HG02798 (cell line): ENCODE data around the gene PPFIA1.
"Not testable (repeated sequence)": the region's sequence is repeated elsewhere in the genome, so short reads cannot be mapped to it uniquely, and the experiment has no call there.

Experiments used
- ATAC-seq: cut with Tn5 transposase; IDR thresholded peaks from one replicate; pipeline ENCODE4 v1.9.1; 2021; ENCODE audit warnings: mild to moderate bottlenecking; ENCODE audit not compliant: unreplicated experiment, poor library complexity

Gene PPFIA1

DNA sequence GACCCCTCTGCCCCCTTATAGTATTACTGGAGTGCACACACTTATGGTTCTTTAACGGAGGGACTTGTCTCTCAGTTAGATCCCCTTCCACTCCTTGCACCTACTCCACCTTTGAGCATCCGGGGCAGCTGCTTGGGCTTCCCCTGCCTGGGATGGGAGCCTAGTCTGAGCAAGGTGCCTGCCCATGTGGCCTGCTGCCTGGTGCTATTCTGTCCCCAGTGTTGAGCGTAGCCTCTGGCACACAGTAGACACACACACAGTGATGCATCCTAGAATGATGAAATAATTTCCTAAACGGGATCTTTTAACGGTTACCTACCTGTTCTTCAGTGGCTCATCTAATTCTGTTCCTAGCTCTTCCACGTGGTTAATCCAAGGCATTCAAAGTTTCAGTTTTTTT lies 22.4 kb downstream of the PPFIA1 start:
- no peak for ATAC-seq

- ATAC-seq, result not testable (repeated sequence)
These were observed 24.7 kb downstream of the PPFIA1 start for GRCh38 chr11:70295166-70295565.

DNA sequence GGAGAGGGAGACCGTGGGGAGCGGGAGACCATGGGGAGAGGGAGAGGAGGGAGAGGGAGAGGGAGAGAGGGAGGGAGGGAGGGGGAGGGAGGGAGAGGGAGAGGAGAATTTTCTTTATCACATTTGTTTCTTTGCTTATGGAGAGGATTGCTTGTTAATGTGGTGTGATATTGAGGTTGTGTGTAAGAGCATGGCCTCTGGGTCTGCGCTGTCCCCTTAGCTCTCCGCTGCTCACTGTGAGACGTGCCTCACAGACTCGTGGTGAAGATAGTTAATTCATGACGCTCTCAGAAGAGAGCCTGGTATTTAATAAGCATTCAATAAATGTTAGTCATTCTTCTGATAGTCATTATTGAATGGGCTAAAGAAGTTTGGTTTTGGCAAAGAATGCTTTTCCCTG lies 26.2 kb downstream of the PPFIA1 start:
- no peak for ATAC-seq

DNA sequence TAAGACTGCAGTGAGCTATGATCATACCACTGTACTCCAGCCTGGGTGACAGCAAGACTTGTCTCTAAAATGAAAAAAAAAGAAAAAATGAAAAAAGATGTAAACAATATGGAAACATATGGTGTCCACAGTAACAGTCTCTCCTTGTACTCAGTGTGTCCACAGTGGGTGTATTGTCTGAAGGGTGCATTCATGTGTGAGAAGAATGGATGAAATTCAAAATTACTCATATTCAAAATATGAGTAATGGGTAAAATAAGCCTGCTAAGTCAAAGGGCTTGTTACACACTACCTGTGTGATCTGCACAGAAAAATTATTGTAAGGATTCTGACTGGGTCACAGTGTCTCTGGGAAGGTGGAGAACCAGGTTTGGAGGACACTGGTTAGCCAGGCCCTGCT lies 26.9 kb downstream of the PPFIA1 start:
- ATAC-seq, result no peak

DNA sequence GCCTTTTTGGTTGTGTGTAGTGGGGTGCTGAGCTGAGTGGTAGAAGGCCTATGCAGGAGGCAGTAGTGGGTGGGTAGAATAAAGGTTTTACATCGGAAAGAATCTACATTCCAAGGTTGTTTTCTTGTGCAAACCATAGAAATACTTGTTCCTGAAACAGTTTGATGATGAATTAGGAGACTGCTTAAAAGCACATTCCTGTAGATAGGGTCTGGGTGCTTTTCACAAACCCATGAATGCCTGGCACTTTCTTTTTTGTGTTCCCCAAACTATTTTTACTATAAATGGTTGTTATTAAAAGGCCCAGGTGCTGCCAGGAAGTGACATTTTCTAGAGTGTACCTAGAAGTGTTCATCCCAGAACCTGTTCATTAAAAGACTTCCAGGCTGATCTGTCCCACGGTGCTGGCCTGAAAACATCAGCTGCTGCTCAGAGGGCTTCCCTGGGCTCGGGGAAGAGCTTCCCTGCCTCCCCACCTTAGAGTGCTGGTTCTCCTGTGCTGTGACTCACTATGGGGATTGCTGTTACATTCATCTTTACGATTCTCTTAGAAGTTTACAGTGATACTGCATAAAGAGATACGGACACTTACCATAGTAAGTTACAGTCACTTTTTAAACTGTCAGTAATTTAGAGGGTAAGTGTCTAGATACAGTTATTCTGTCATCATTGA lies 27.9 kb downstream of the PPFIA1 start:
- ATAC-seq, result no peak

- ATAC-seq, result no peak
These were observed 29.1 kb downstream of the PPFIA1 start for GRCh38 chr11:70299636-70300035.

DNA sequence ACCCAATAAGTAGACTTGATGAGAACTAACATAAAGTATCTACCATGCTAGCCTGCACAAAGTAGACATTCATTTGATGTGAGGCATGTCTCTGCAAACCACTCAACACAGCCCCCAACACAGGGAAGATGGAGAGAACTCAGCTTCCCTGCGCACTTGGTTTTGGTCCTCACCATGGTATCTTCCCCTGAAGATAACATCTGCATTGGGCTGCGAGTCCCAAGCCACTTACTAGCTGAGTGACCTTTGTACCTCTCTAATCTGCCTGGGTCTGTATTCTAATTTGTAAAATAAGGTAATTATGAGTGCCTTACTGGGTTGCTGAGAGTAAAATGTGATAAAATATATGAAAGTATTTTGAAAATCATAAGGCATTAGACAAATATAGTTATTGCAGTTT lies 30.7 kb downstream of the PPFIA1 start:
- ATAC-seq, result no peak

DNA sequence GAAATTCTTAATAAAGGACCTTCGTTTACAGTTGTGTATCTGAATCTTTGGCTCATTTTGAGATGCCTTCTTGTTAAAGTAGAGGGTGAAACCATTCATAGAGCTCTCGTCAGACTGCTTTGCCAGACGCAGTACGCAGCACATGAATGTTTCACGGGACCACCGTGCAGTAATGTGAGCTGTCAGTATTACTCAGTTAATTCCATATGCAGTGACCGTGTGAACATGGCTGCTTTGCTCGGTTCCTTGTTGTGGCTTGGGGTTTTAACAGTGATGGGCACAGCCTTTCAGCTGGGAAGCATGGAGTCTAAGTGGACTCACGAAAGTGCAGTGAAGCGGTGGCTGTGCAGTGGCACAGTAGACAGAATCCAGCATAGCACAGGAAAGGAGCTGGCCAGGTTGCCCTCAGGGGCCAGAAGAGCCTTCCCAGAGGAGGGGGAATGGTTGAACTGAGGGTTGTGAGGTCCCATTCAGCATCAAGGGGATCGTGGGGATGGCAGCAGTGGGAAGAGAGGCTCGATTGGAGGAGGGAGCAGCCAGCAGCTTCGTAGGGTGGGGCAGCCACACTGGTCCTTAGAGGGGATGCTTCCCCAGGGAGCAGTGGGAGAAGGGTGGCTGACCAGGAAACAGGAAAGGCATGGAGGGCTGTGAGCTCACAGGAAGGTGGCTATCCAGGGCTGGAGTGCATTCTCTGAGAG lies 31.4 kb downstream of the PPFIA1 start:
- ATAC-seq, result no peak

DNA sequence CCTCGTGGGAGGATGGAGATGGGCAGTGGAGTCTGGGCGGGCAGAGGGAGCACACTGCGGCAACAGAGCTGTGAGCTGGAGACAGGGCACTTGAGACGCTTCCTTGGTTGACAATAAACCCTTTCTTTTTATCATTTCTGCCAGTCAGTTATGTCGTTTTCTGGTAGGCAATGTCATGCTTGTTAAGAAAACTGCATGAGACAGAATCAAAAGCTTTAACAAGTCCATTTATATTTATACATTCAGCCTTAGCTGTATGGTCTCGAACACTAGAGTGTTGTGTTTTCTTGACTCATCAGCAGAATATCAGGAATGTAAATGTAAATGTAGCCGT lies 31.9 kb downstream of the PPFIA1 start:
- ATAC-seq, result no peak

GRCh38 chr11:70303070-70303469 lies 32.6 kb downstream of the PPFIA1 start:
- no peak for ATAC-seq

GRCh38 chr11:70304208-70304603 lies 33.7 kb downstream of the PPFIA1 start:
- ATAC-seq, result no peak

DNA sequence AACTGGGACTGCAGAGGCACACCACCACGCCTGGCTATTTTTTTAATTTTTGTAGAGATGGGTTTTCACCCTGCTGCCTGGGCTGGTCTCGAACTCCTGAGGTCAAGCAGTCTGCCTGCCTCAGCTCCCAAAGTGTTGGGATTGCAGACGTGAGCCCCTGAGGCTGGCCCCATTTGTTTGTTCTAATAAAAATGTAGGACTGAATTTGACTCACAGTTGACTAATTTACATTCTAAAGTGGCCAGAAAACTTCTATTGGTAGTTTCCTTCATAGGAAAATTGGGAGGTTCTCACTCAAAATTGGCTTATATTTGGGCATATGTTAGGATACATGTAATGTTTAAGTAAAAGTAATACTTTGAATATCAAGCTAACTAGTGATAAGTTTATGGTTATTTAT lies 35.0 kb downstream of the PPFIA1 start:
- no peak for ATAC-seq

DNA sequence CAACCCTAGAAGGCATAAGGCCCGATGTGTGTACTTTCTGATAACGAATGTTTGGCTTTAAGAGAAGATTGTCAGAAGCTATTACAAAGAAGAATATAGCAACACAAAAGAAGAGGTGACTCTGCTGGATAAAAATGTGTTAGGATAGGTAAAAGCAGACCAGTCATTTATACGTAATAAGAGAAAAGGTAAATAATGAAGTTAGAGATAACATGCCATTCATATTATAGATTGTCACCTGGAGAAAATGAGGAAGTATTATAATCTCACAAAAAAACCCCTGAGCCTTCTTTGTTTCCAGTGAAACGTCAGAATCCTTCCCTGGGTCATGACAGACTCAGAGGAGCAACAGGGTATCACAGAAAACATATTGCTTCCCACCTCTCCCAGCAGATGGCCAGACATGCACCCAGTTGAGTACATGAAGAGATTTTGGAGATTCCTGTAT lies 36.1 kb downstream of the PPFIA1 start:
- ATAC-seq, result no peak

- no peak for ATAC-seq
These were observed 36.7 kb downstream of the PPFIA1 start for GRCh38 chr11:70307176-70307575.

- no peak for ATAC-seq
These were observed 41.1 kb downstream of the PPFIA1 start for GRCh38 chr11:70311616-70312015.

GRCh38 chr11:70312401-70313357 lies 42.2 kb downstream of the PPFIA1 start:
- no peak for ATAC-seq

GRCh38 chr11:70313945-70314344 lies 43.5 kb downstream of the PPFIA1 start:
- no peak for ATAC-seq

GRCh38 chr11:70314730-70315129 lies 44.2 kb downstream of the PPFIA1 start:
- no peak for ATAC-seq

DNA sequence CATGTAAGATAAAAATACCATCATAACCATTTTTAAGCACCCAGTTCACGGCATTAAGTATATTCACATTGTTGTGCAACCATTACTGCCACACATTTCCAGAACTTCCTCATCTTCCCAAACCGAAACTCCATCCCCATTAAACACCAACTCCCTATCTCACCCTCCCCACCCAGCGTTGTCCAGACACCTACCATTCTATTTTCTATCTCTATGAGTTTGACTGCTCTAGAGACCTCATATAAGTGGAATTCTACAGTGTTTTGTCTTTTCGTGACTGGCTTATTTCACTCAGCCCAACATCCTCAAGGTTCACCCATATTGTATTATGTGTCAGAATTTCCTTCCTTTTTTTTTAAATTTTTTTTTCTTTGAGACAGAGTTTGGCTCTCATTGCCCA lies 45.2 kb downstream of the PPFIA1 start:
- ATAC-seq, result no peak

- ATAC-seq, result no peak
These were observed 47.3 kb downstream of the PPFIA1 start for GRCh38 chr11:70317581-70318305.
